G401 (cell line): Measurements from ENCODE around the gene NTPCR. TPM values are rescaled to one million over a fixed set of nuclear protein-coding genes. Genes with fewer than 3 reads are reported as not detected.
"Not testable (repeated sequence)": the region's sequence is repeated elsewhere in the genome, so short reads cannot be mapped to it uniquely, and the experiment has no call there.

Source experiments
- DNase-seq: peaks from one replicate; pipeline ENCODE4 v3.0.0-alpha.2; 2015; ENCODE audit warnings: low spot score
- in situ Hi-C: cut with HindIII; loops from 2 replicates; pipeline ENCODE4 v1.10.0; 2016; ENCODE audit warnings: low sequenced_read_pairs, mixed read lengths
- total RNA-seq: library from RNA; depleted of rRNA; stranded (reverse); fragments of >200 nt; shearing (Covaris generic); gene quantifications from 2 replicates; pipeline ENCODE4 v1.2.3, GENCODE V29; 2014

NTPCR gene
- total RNA-seq, 1 experiment from 2014 or later: 46.2 TPM

- in situ Hi-C loops: no loop called here
- DNase-seq: no peak
Measured at GRCh38 chr1:232998646-232999045, 48.2 kb downstream of the NTPCR start.

- in situ Hi-C loops: no loop called here
- peak; percentile 24 for DNase-seq
Measured at GRCh38 chr1:232999956-233000625, 49.7 kb downstream of the NTPCR start.

- DNase-seq, in situ Hi-C loops: not testable (repeated sequence)
Measured at GRCh38 chr1:233003638-233004037, 53.2 kb downstream of the NTPCR start.

- in situ Hi-C loops: no loop called here
- DNase-seq: no peak
Measured at GRCh38 chr1:233004451-233004850, 54.0 kb downstream of the NTPCR start.

GRCh38 chr1:233005156-233005555, 54.7 kb downstream of the NTPCR start:
- in situ Hi-C loops: no loop called here
- DNase-seq: no peak

- DNase-seq: no peak
- in situ Hi-C loops: no loop called here
Measured at GRCh38 chr1:233005703-233006102, 55.3 kb downstream of the NTPCR start.

GRCh38 chr1:233006108-233006507, 55.7 kb downstream of the NTPCR start:
- DNase-seq: no peak
- in situ Hi-C loops: no loop called here

- in situ Hi-C loops: no loop called here
- DNase-seq: no peak
Measured at GRCh38 chr1:233006541-233006973, 56.1 kb downstream of the NTPCR start.

GRCh38 chr1:233010146-233010545, 59.7 kb downstream of the NTPCR start:
- DNase-seq: no peak
- in situ Hi-C loops: no loop called here

GRCh38 chr1:233012021-233012420, 61.6 kb downstream of the NTPCR start:
- DNase-seq: no peak
- in situ Hi-C loops: no loop called here

GRCh38 chr1:233015965-233016364, 65.6 kb downstream of the NTPCR start:
- in situ Hi-C loops: no loop called here
- DNase-seq: no peak

- in situ Hi-C loops: no loop called here
- DNase-seq: no peak
Measured at GRCh38 chr1:233016798-233017197, 66.4 kb downstream of the NTPCR start.

- DNase-seq: no peak
- in situ Hi-C loops: no loop called here
Measured at GRCh38 chr1:233019083-233019482, 68.7 kb downstream of the NTPCR start.

GRCh38 chr1:233019778-233020325, 69.4 kb downstream of the NTPCR start:
- DNase-seq: no peak
- in situ Hi-C loops: no loop called here

- in situ Hi-C loops: no loop called here
- DNase-seq: no peak
Measured at GRCh38 chr1:233020426-233020825, 70.0 kb downstream of the NTPCR start.

GRCh38 chr1:233022246-233022645, 71.8 kb downstream of the NTPCR start:
- DNase-seq: no peak
- in situ Hi-C loops: no loop called here

GRCh38 chr1:233024199-233024598, 73.8 kb downstream of the NTPCR start:
- no peak for DNase-seq
- in situ Hi-C loops: no loop called here

GRCh38 chr1:233025157-233025556, 74.7 kb downstream of the NTPCR start:
- in situ Hi-C loops: no loop called here
- no peak for DNase-seq

- DNase-seq: no peak
- in situ Hi-C loops: no loop called here
Measured at GRCh38 chr1:233025567-233025966, 75.2 kb downstream of the NTPCR start.

- in situ Hi-C loops: no loop called here
- DNase-seq: no peak
Measured at GRCh38 chr1:233027046-233027445, 76.6 kb downstream of the NTPCR start.

- in situ Hi-C loops: no loop called here
Measured at GRCh38 chr1:233031521-233031920, 81.1 kb downstream of the NTPCR start.

More at GRCh38 chr1:233031521-233031920, 81.1 kb downstream of the NTPCR start:
- DNase-seq: no peak
